ENCODE measurements around the gene TMUB2.
"Not testable (repeated sequence)": the region's sequence is repeated elsewhere in the genome, so short reads cannot be mapped to it uniquely, and the experiment has no call there.

Gene TMUB2

GRCh38 chr17:44219108-44219615, 32.4 kb downstream of the TMUB2 start:
- no peak for DNase-seq (ENCODE audit: low read depth, low spot score)

GRCh38 chr17:44219616-44220212, 32.9 kb downstream of the TMUB2 start, which contains the start of gene UBTF:
UBTF (minus strand) TSS chr17:44219675; CDS start chr17:44218229, 1,446 bp downstream.
- no peak for DNase-seq (ENCODE audit: low read depth, low spot score)

- DNase-seq (ENCODE audit: low read depth, low spot score): peak; percentile 63
Observed at GRCh38 chr17:44220213-44221083, 33.7 kb downstream of the TMUB2 start.

- DNase-seq (ENCODE audit: low read depth, low spot score): peak; percentile 84
Observed at GRCh38 chr17:44221084-44221861, 34.5 kb downstream of the TMUB2 start.

GRCh38 chr17:44221862-44222111, 35.0 kb downstream of the TMUB2 start:
- no peak for DNase-seq (ENCODE audit: low read depth, low spot score)

GRCh38 chr17:44222112-44222869, 35.5 kb downstream of the TMUB2 start:
- DNase-seq (ENCODE audit: low read depth, low spot score): peak; percentile 76

GRCh38 chr17:44223541-44224071, 36.8 kb downstream of the TMUB2 start:
- DNase-seq (ENCODE audit: low read depth, low spot score): no peak

- DNase-seq (ENCODE audit: low read depth, low spot score): no peak
Observed at GRCh38 chr17:44229090-44229489, 42.3 kb downstream of the TMUB2 start.

GRCh38 chr17:44230140-44230539, 43.4 kb downstream of the TMUB2 start:
- DNase-seq (ENCODE audit: low read depth, low spot score): no peak

GRCh38 chr17:44232061-44232460, 45.3 kb downstream of the TMUB2 start:
- DNase-seq (ENCODE audit: low read depth, low spot score): no peak

- no peak for DNase-seq (ENCODE audit: low read depth, low spot score)
Observed at GRCh38 chr17:44233582-44233981, 46.8 kb downstream of the TMUB2 start.

- DNase-seq (ENCODE audit: low read depth, low spot score): no peak
Observed at GRCh38 chr17:44235583-44235936, 48.8 kb downstream of the TMUB2 start.

- DNase-seq (ENCODE audit: low read depth, low spot score): no peak
Observed at GRCh38 chr17:44236444-44236991, 49.7 kb downstream of the TMUB2 start.

GRCh38 chr17:44237886-44238285, 51.1 kb downstream of the TMUB2 start:
- DNase-seq (ENCODE audit: low read depth, low spot score): not testable (repeated sequence)

- no peak for DNase-seq (ENCODE audit: low read depth, low spot score)
Observed at GRCh38 chr17:44241106-44241624, 54.4 kb downstream of the TMUB2 start.
